K562 (cell line): ENCODE results near the gene EHD3. TPM values are rescaled to one million over a fixed set of nuclear protein-coding genes. Genes with fewer than 3 reads are reported as not detected.

Source experiments
- ATAC-seq: fragments of 200-7000 bp; cut with Tn5 transposase; 3 replicates; pipeline ENCODE4 v1.9.1; 2020; ENCODE audit warnings: moderate library complexity
- BruUV-seq: library from RNA; stranded (reverse); fragments of 400-500 nt; replicated peaks from 2 replicates; lab custom pipeline; 2021; lab: Mats Ljungman, UMichigan
- CTCF ChIA-PET: fragments of 300-600 bp; formaldehyde crosslinking; extraction: SDS; loops from one replicate; lab custom pipeline; 2021; ENCODE audit warnings: low intra/inter-chr PET ratio; lab: Yijun Ruan, JAX
- POLR2A ChIA-PET: fragments of 300-600, 350-650 bp; sonication (Branson Sonifier 250); formaldehyde crosslinking; extraction: SDS; loops from one replicate; lab custom pipeline; 2021; ENCODE audit warnings: antibody characterized with exemption, inconsistent platforms; lab: Yijun Ruan, JAX
- DNase-seq, 4 experiments: peaks; one replicate each; pipeline versions ENCODE4 v3.0.0 to v3.0.0-alpha.2; 2011 to 2018; ENCODE audit warnings: low spot score in 3 of 4, mixed read lengths in 3 of 4; ENCODE audit errors: extremely low read depth in 1 of 4
- FAIRE-seq: peaks from 2 replicates; lab custom pipeline; 2011; peaks lifted over from hg19 to GRCh38; lab: Jason Lieb, UNC
- H2AFZ ChIP-seq: 2 replicates; pipeline ENCODE4 v1.6.0; 2011; ENCODE audit warnings: low read depth, low read length, control low read depth, inconsistent platforms
- H3K27ac ChIP-seq: fragments of 200-600 bp; 3 replicates; pipeline ENCODE4 v1.8.0; 2011; ENCODE audit warnings: low read depth, mild to moderate bottlenecking, control low read depth, inconsistent platforms, low read length, moderate library complexity, mixed read lengths; ENCODE audit errors: extremely low read depth
- H3K27me3 ChIP-seq, 2 experiments: fragments of 300-600 bp in 1 of 2; 2 replicates in 1 of 2; 3 replicates in 1 of 2; pipeline versions ENCODE4 v1.6.0 to v1.8.0; 2011; ENCODE audit warnings: inconsistent platforms in 2 of 2, low read length in 2 of 2, mild to moderate bottlenecking in 1 of 2, mixed read lengths in 1 of 2, moderate library complexity in 1 of 2; ENCODE audit not compliant: control insufficient read depth in 2 of 2, insufficient read depth in 2 of 2
- H3K36me3 ChIP-seq: fragments of 300-600 bp; 3 replicates; pipeline ENCODE4 v1.8.0; 2011; ENCODE audit warnings: mild to moderate bottlenecking, low read length, inconsistent platforms; ENCODE audit not compliant: control insufficient read depth, insufficient read depth
- H3K4me1 ChIP-seq, 2 experiments: fragments of 200-600 bp in 1 of 2; replicated peaks in 1 of 2; 2 replicates in 1 of 2; 3 replicates in 1 of 2; pipeline versions ENCODE4 v1.5.1 to v1.8.0; 2011; ENCODE audit warnings: inconsistent platforms in 2 of 2, low read length in 2 of 2, mild to moderate bottlenecking in 1 of 2, mixed read lengths in 1 of 2, moderate library complexity in 1 of 2; ENCODE audit not compliant: control insufficient read depth in 2 of 2, insufficient read depth in 2 of 2
- H3K4me2 ChIP-seq: 2 replicates; pipeline ENCODE4 v1.6.1; 2011; ENCODE audit warnings: low read length, control low read depth, inconsistent platforms, mixed read lengths; ENCODE audit not compliant: insufficient read depth
- H3K4me3 ChIP-seq: fragments of 200-600 bp; sonication (generic), shearing (Covaris generic); 2 replicates; pipeline ENCODE4 v1.5.1; 2016; ENCODE audit warnings: control low read depth, inconsistent platforms
- H3K79me2 ChIP-seq: fragments of 200-600 bp; 3 replicates; pipeline ENCODE4 v1.8.0; 2011; ENCODE audit warnings: low read length, inconsistent platforms; ENCODE audit not compliant: control insufficient read depth, insufficient read depth
- H3K9ac ChIP-seq, 2 experiments: 2 replicates each; pipeline versions ENCODE4 v1.6.0 to v1.6.1; 2011; ENCODE audit warnings: low read depth in 2 of 2, low read length in 2 of 2, control low read depth in 1 of 2, inconsistent platforms in 1 of 2, mild to moderate bottlenecking in 1 of 2, mixed read lengths in 1 of 2; ENCODE audit not compliant: insufficient read depth in 1 of 2
- H3K9me1 ChIP-seq: one replicate; pipeline ENCODE4 v1.6.0; 2011; ENCODE audit warnings: inconsistent platforms, mild to moderate bottlenecking, low read length, moderate library complexity; ENCODE audit not compliant: control insufficient read depth, insufficient read depth
- H3K9me3 ChIP-seq: replicated peaks from 2 replicates; pipeline ENCODE4 v1.5.1; 2011; ENCODE audit warnings: low read depth, low read length, inconsistent platforms; ENCODE audit not compliant: control insufficient read depth, insufficient read depth
- H4K20me1 ChIP-seq: replicated peaks from 2 replicates; pipeline ENCODE4 v1.6.1; 2011; ENCODE audit warnings: low read length, inconsistent platforms, mixed read lengths; ENCODE audit not compliant: control insufficient read depth, insufficient read depth
- CHD4 ChIP-seq: fragments of 200-600 bp; sonication (generic); IDR thresholded peaks from 3 replicates; pipeline ENCODE4 v1.6.1; 2012; ENCODE audit warnings: low read depth, mild to moderate bottlenecking, mixed read lengths, low read length, inconsistent platforms; ENCODE audit not compliant: insufficient read depth, insufficient replicate concordance, poor library complexity, severe bottlenecking
- CTBP1 ChIP-seq: fragments of 450-650 bp; IDR thresholded peaks from 2 replicates; pipeline ENCODE4 v1.6.1; 2016; ENCODE audit warnings: borderline replicate concordance
- EP300 ChIP-seq: IDR thresholded peaks from 2 replicates; pipeline ENCODE4 v1.6.1; 2012; ENCODE audit warnings: low read length, improper control_type of control experiment
- FOXJ2 ChIP-seq: fragments of 200-800 bp; sonication (Bioruptor generic); IDR thresholded peaks from 2 replicates; pipeline ENCODE4 v1.6.1; 2016; ENCODE audit warnings: missing genetic modification characterization, missing compliant biosample characterization
- GABPB1 ChIP-seq: sonication (generic); formaldehyde crosslinking; IDR thresholded peaks from 2 replicates; pipeline ENCODE4 v1.8.0; 2022; ENCODE audit warnings: mild to moderate bottlenecking, missing genetic modification reagents
- KLF1 ChIP-seq: fragments of 450-650 bp; IDR thresholded peaks from 2 replicates; pipeline ENCODE4 v1.6.1; 2016; ENCODE audit warnings: missing genetic modification characterization, missing compliant biosample characterization
- MECOM ChIP-seq: fragments of 250-450 bp; sonication (Bioruptor Pico); IDR thresholded peaks from 2 replicates; pipeline ENCODE4 v1.8.0; 2022; ENCODE audit warnings: inconsistent platforms
- RHOXF2B ChIP-seq: fragments of 250-450 bp; sonication (Bioruptor Pico); conservative IDR thresholded peaks from 2 replicates; pipeline ENCODE4 v1.5.1; 2021
- YBX1 ChIP-seq: fragments of 450-650 bp; IDR thresholded peaks from 2 replicates; pipeline ENCODE4 v1.7.1; 2016; ENCODE audit warnings: mild to moderate bottlenecking
- WGBS: fragments of 100-300 bp; shearing (Covaris generic); methylation state at CpG from one replicate; pipeline ENCODE4 v1.1.6; 2016; ENCODE audit warnings: low coverage, mixed read lengths; ENCODE audit not compliant: insufficient coverage; ENCODE audit errors: missing lambda C conversion rate; 5-methylcytosine and 5-hydroxymethylcytosine counted together
- in situ Hi-C: fragments of 300-500 bp; cut with MboI; formaldehyde crosslinking; loops from 4 replicates; pipeline ENCODE4 v1.15.0; 2018; ENCODE audit warnings: inconsistent platforms, mixed read lengths
- intact Hi-C: fragments of 100-400 bp; cut with micrococcal nuclease; formaldehyde crosslinking; loops from 2 replicates; pipeline ENCODE4 v1.14.2; 2022
- polyA plus RNA-seq, 8 experiments: library from polyadenylated mRNA; depleted of rRNA in 4 of 8; stranded (reverse) in 5 of 8; unstranded in 3 of 8; fragments of >200 nt; fragmentation: Nextera tagmentation in 2 of 8; fragmentation: Illumina TruSeq in 1 of 8; extraction: Ambion mirVana in 2 of 8; extraction: Trizol in 1 of 8; gene quantifications; 2 replicates each; pipeline versions ENCODE4 v1.2.1 to v1.2.3, GENCODE V29; 2011 to 2014; ENCODE audit warnings: inconsistent platforms in 1 of 8, missing spikeins in 1 of 8
- total RNA-seq, 7 experiments: library from RNA; depleted of rRNA in 6 of 7; stranded (reverse); fragments of >200 nt in 6 of 7; fragmentation: Illumina TruSeq in 2 of 7; extraction: Trizol in 2 of 7; gene quantifications; 2 replicates each; pipeline versions ENCODE4 v1.2.1 to v1.2.3, GENCODE V29; 2011 to 2021; ENCODE audit warnings: low replicate concordance in 1 of 7
- TF ChIP-seq, protein P1 (sequence below): IDR thresholded peaks from 2 replicates; pipeline ENCODE4 v1.6.1; 2012; ENCODE audit warnings: low read depth, low read length, improper control_type of control experiment, borderline replicate concordance

The EHD3 gene
- total and polyA plus RNA-seq, 9 of the 15 experiments (the other 6 are each of a cell fraction or from before 2014, with no cell fraction given) = under 0.01 to 0.04 (median 0.03) TPM; not detected in 3

- CTCF ChIA-PET = no interaction called here
- Histone ChIP-seq H3K9me3 (no peaks in the 10 kb centered on the region), H3K4me1 (no peaks in the 10 kb centered on the region), H3K9ac (no peak overlapping the region), H3K27ac (no peak overlapping the region), H3K9me1 (peaks cover 3% of the 10 kb centered on the region), H3K36me3 (no peaks in the 10 kb centered on the region), H3K27me3 (peaks cover 0 to 29% of the 10 kb centered on the region in 2 experiments; a peak in 3 of 5 replicates), H3K79me2 (no peaks in the 10 kb centered on the region), H3K4me3 (no peak overlapping the region), H3K4me2 (no peak overlapping the region), H4K20me1 (0 out of 2 replicates have a peak, but pooled peaks cover 3% of the 10 kb centered on the region), H2AFZ (no peak overlapping the region)
- in situ Hi-C loops = no loop called here
- WGBS = 12% methylated on average over 10 of the region's 10 CpGs
- DNase-seq = no peak
- no peak for TF ChIP-seq GABPB1 (CRISPR knock-in tag)
- TF ChIP-seq CTBP1 = no peak
- TF ChIP-seq MECOM (CRISPR knock-in tag) = no peak
- no peak for TF ChIP-seq RHOXF2B
- no peak for TF ChIP-seq FOXJ2 (tag)
- TF ChIP-seq, protein P1, sequence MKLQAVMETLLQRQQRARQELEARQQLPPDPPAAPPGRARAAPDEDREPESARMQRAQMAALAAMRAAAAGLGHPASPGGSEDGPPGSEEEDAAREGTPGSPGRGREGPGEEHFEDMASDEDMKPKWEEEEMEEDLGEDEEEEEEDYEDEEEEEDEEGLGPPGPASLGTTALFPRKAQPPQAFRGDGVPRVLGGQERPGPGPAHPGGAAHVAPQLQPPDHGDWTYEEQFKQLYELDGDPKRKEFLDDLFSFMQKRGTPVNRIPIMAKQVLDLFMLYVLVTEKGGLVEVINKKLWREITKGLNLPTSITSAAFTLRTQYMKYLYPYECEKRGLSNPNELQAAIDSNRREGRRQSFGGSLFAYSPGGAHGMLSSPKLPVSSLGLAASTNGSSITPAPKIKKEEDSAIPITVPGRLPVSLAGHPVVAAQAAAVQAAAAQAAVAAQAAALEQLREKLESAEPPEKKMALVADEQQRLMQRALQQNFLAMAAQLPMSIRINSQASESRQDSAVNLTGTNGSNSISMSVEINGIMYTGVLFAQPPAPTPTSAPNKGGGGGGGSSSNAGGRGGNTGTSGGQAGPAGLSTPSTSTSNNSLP = no peak
- no peak for TF ChIP-seq CHD4
- TF ChIP-seq EP300 = no peak
- TF ChIP-seq YBX1 = no peak
- no peak for TF ChIP-seq KLF1
- POLR2A ChIA-PET = no interaction called here
- no TSS peak for BruUV-seq
- FAIRE-seq = no peak
- ATAC-seq = no peak
- intact Hi-C loops = no loop called here
Measured at GRCh38 chr2:31244101-31244500, 10.1 kb downstream of the EHD3 start.
